WTC11 (cell line): Measurements from ENCODE around the gene RAET1G. TPM values are rescaled to one million over a fixed set of nuclear protein-coding genes. Genes with fewer than 3 reads are reported as not detected.

Experiments used
- ATAC-seq: fragments of 200-7000 bp; cut with Tn5 transposase; 2 replicates; pipeline ENCODE4 v1.10.0; 2021; ENCODE audit warnings: mild to moderate bottlenecking, moderate library complexity
- CTCF ChIA-PET: fragments of 300-600 bp; sonication (Branson Sonifier 250); formaldehyde crosslinking; loops from one replicate; lab custom pipeline; 2021; ENCODE audit warnings: antibody characterized with exemption; lab: Charles Lee
- POLR2A ChIA-PET: fragments of 350-600 bp; sonication (Branson Sonifier 250); formaldehyde crosslinking; loops from one replicate; lab custom pipeline; 2021; ENCODE audit warnings: antibody characterized with exemption; lab: Charles Lee
- DNase-seq: peaks from one replicate; pipeline ENCODE4 v3.0.0; 2021; ENCODE audit warnings: low spot score
- H3K27ac Mint-ChIP-seq: 2 replicates; pipeline ENCODE4 v1.8.0; 2021; ENCODE audit warnings: mixed read lengths
- H3K27me3 Mint-ChIP-seq: 2 replicates; pipeline ENCODE4 v1.8.0; 2021; ENCODE audit warnings: low read depth, mild to moderate bottlenecking, moderate library complexity, mixed read lengths
- H3K36me3 Mint-ChIP-seq: 2 replicates; pipeline ENCODE4 v1.8.0; 2021; ENCODE audit warnings: mixed read lengths
- H3K4me1 Mint-ChIP-seq: 2 replicates; pipeline ENCODE4 v1.8.0; 2022; ENCODE audit warnings: mixed read lengths
- H3K4me3 Mint-ChIP-seq: 2 replicates; pipeline ENCODE4 v1.8.0; 2021; ENCODE audit warnings: mild to moderate bottlenecking, moderate library complexity, mixed read lengths
- H3K9me3 Mint-ChIP-seq: 2 replicates; pipeline ENCODE4 v1.8.0; 2021; ENCODE audit warnings: mixed read lengths
- ELF4 ChIP-seq: sonication (generic); formaldehyde crosslinking; IDR thresholded peaks from 2 replicates; pipeline ENCODE4 v1.8.1; 2022; ENCODE audit warnings: low read depth, mild to moderate bottlenecking, moderate library complexity, missing genetic modification reagents
- JUN ChIP-seq: sonication (generic); formaldehyde crosslinking; IDR thresholded peaks from 2 replicates; pipeline ENCODE4 v1.8.0; 2023; ENCODE audit warnings: mild to moderate bottlenecking, missing genetic modification reagents
- KAT7 ChIP-seq: sonication (generic); formaldehyde crosslinking; IDR thresholded peaks from 2 replicates; pipeline ENCODE4 v1.8.1; 2023; ENCODE audit warnings: missing genetic modification reagents, mild to moderate bottlenecking, borderline replicate concordance
- MXD4 ChIP-seq: fragments of 250-450 bp; sonication (Bioruptor Pico); IDR thresholded peaks from 2 replicates; pipeline ENCODE4 v1.8.0; 2021; ENCODE audit warnings: mild to moderate bottlenecking, moderate library complexity, borderline replicate concordance
- RELA ChIP-seq: sonication (generic); formaldehyde crosslinking; IDR thresholded peaks from 2 replicates; pipeline ENCODE4 v1.8.1; 2022; ENCODE audit warnings: missing genetic modification reagents, mild to moderate bottlenecking, borderline replicate concordance
- SP1 ChIP-seq: sonication (generic); formaldehyde crosslinking; conservative IDR thresholded peaks from 2 replicates; pipeline ENCODE4 v1.8.1; 2022; ENCODE audit warnings: missing genetic modification reagents
- ZNF232 ChIP-seq: sonication (generic); formaldehyde crosslinking; IDR thresholded peaks from 2 replicates; pipeline ENCODE4 v1.8.0; 2022; ENCODE audit warnings: mild to moderate bottlenecking, missing genetic modification reagents
- ZNF263 ChIP-seq: sonication (generic); formaldehyde crosslinking; IDR thresholded peaks from 2 replicates; pipeline ENCODE4 v1.8.1; 2022; ENCODE audit warnings: low read depth, mild to moderate bottlenecking, moderate library complexity, missing genetic modification reagents
- ZNF317 ChIP-seq: sonication (generic); formaldehyde crosslinking; IDR thresholded peaks from 2 replicates; pipeline ENCODE4 v1.8.1; 2023; ENCODE audit warnings: low read depth, mild to moderate bottlenecking, moderate library complexity, missing genetic modification reagents, borderline replicate concordance
- ZNF416 ChIP-seq: fragments of 250-450 bp; sonication (Bioruptor Pico); IDR thresholded peaks from 2 replicates; pipeline ENCODE4 v1.9.0; 2021; ENCODE audit warnings: mild to moderate bottlenecking, inconsistent platforms
- total RNA-seq: library from RNA; stranded (reverse); gene quantifications from 3 replicates; pipeline ENCODE4 v1.2.3, GENCODE V29; 2021
- TF ChIP-seq, protein P1 (sequence below): sonication (generic); formaldehyde crosslinking; IDR thresholded peaks from 2 replicates; pipeline ENCODE4 v1.8.1; 2023; ENCODE audit warnings: mild to moderate bottlenecking, missing genetic modification reagents
- TF ChIP-seq, protein P2 (sequence below): sonication (generic); formaldehyde crosslinking; IDR thresholded peaks from 2 replicates; pipeline ENCODE4 v1.8.1; 2022; ENCODE audit warnings: missing genetic modification reagents, borderline replicate concordance
- TF ChIP-seq, protein P3 (sequence below): sonication (generic); formaldehyde crosslinking; IDR thresholded peaks from 2 replicates; pipeline ENCODE4 v1.8.1; 2023; ENCODE audit warnings: mild to moderate bottlenecking, missing genetic modification reagents, moderate library complexity
- TF ChIP-seq, protein P4 (sequence below): sonication (generic); formaldehyde crosslinking; IDR thresholded peaks from 2 replicates; pipeline ENCODE4 v1.8.0; 2023; ENCODE audit warnings: missing genetic modification reagents
- TF ChIP-seq, protein P5 (sequence below): fragments of 250-450 bp; sonication (Bioruptor Pico); IDR thresholded peaks from 2 replicates; pipeline ENCODE4 v2.1.2; 2022; ENCODE audit warnings: mild to moderate bottlenecking, moderate library complexity
- TF ChIP-seq, protein P6 (sequence below): fragments of 250-450 bp; sonication (Bioruptor Pico); IDR thresholded peaks from 2 replicates; pipeline ENCODE4 v1.8.0; 2021; ENCODE audit warnings: mild to moderate bottlenecking
- TF ChIP-seq, protein P7 (sequence below): sonication (generic); formaldehyde crosslinking; IDR thresholded peaks from 2 replicates; pipeline ENCODE4 v1.8.0; 2022; ENCODE audit warnings: mild to moderate bottlenecking, missing genetic modification reagents
- TF ChIP-seq, protein P8 (sequence below): sonication (generic); formaldehyde crosslinking; IDR thresholded peaks from 2 replicates; pipeline ENCODE4 v1.8.1; 2023; ENCODE audit warnings: mild to moderate bottlenecking, missing genetic modification reagents

Gene RAET1G
- total RNA-seq, 1 experiment from 2014 or later = not detected

DNA sequence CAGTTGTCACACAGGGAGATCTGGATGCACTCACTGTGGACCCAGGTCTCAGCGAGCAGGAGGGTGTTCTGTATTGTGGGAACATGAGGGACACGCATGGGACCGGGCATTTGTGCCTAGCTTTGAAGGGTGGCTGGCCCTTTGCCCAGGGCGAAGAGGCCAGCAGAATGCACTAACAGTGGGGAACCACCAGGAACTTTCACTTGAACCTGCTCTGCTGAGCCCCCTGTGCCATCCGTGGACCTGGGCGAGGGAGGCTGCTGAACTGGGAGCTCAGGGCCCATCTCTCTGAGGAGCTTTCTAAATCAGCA, 17.7 kb upstream of the RAET1G start:
- CTCF ChIA-PET = interaction anchor here (0.7 to 2.5 kb wide), 4 partner anchors 13 to 76 kb away, joined by 3 to 7 read pairs (median 6); no protein-coding TSS in a partner anchor
- no peak for DNase-seq
- Mint-ChIP-seq H3K9me3 (no peaks in the 10 kb centered on the region), H3K4me3 (peak overlapping the region; percentile 1; the same call in 1 of the 2 replicates), H3K4me1 (peaks cover 11% of the 10 kb centered on the region), H3K36me3 (0 out of 2 replicates have a peak, but pooled peaks cover 4% of the 10 kb centered on the region), H3K27me3 (peaks cover 97% of the 10 kb centered on the region), H3K27ac (no peak overlapping the region)
- ATAC-seq = no peak
- TF ChIP-seq, protein P1, sequence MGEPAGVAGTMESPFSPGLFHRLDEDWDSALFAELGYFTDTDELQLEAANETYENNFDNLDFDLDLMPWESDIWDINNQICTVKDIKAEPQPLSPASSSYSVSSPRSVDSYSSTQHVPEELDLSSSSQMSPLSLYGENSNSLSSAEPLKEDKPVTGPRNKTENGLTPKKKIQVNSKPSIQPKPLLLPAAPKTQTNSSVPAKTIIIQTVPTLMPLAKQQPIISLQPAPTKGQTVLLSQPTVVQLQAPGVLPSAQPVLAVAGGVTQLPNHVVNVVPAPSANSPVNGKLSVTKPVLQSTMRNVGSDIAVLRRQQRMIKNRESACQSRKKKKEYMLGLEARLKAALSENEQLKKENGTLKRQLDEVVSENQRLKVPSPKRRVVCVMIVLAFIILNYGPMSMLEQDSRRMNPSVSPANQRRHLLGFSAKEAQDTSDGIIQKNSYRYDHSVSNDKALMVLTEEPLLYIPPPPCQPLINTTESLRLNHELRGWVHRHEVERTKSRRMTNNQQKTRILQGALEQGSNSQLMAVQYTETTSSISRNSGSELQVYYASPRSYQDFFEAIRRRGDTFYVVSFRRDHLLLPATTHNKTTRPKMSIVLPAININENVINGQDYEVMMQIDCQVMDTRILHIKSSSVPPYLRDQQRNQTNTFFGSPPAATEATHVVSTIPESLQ (CRISPR knock-in tag) = no peak
- TF ChIP-seq ZNF263 (CRISPR knock-in tag) (no peak), JUN (CRISPR knock-in tag) (no peak), ZNF317 (CRISPR knock-in tag) (no peak)
- TF ChIP-seq, protein P2, sequence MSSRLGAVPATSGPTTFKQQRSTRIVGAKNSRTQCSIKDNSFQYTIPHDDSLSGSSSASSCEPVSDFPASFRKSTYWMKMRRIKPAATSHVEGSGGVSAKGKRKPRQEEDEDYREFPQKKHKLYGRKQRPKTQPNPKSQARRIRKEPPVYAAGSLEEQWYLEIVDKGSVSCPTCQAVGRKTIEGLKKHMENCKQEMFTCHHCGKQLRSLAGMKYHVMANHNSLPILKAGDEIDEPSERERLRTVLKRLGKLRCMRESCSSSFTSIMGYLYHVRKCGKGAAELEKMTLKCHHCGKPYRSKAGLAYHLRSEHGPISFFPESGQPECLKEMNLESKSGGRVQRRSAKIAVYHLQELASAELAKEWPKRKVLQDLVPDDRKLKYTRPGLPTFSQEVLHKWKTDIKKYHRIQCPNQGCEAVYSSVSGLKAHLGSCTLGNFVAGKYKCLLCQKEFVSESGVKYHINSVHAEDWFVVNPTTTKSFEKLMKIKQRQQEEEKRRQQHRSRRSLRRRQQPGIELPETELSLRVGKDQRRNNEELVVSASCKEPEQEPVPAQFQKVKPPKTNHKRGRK (CRISPR knock-in tag) = no peak
- TF ChIP-seq, protein P3, sequence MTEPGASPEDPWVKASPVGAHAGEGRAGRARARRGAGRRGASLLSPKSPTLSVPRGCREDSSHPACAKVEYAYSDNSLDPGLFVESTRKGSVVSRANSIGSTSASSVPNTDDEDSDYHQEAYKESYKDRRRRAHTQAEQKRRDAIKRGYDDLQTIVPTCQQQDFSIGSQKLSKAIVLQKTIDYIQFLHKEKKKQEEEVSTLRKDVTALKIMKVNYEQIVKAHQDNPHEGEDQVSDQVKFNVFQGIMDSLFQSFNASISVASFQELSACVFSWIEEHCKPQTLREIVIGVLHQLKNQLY = no peak
- POLR2A ChIA-PET = no interaction called here

DNA sequence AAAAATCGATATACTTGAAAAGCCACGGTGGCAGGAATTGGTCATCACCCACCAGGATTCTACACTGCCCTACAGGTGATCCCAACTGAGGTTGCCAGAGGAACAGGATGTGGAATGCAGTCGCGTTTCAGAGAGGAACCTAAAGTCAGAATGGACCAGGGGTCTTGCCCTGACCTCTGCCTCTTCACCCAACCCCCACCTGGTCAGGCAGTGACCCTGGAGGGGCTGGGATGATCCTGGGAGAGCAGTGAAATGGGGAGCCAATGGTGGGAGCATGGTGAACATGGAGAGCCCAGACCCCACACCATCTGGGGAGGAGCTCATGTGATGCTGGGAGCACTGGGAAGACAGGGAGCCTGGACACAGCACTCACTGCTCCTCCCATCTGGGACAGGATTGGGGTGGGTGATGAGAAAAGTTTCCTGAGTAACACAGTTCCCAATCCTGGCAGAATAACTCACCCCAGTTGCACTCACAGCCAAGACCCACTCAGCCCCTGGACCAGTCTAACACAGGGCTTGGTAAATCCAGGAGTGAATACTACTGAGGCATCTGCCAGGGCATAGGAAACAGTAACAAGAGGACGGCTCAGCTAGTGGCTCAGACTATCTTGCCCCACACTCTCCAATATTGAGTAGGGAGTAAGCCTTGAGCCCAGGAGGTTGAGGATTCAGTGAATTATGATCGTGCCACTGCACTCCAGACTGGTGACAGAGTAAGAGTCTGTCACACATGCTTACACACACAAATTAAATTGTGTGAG, 17.2 kb upstream of the RAET1G start:
- no peak overlapping the region for H3K27ac Mint-ChIP-seq
- CTCF ChIA-PET = interaction anchor here (0.7 to 2.5 kb wide), 4 partner anchors 13 to 77 kb away, joined by 3 to 7 read pairs (median 6); no protein-coding TSS in a partner anchor

DNA sequence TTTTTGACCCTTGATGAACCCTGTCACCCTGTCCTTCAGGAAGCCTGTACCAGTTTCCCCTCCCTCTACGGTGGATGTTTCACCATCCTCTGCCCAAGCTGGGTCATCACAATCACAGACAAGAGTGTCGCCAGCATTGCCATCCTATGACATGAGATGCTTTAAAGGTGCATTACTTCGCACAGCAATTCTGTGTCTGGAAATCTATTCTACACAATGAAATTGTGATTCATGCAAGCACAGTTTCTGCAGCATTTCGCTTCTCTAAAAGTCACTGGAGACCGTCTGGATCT, 16.4 kb upstream of the RAET1G start:
- peaks cover 100% of the 10 kb centered on the region for H3K27me3 Mint-ChIP-seq
- no peak for TF ChIP-seq RELA (CRISPR knock-in tag)
- TF ChIP-seq KAT7 (CRISPR knock-in tag) = no peak
- TF ChIP-seq, protein P4, sequence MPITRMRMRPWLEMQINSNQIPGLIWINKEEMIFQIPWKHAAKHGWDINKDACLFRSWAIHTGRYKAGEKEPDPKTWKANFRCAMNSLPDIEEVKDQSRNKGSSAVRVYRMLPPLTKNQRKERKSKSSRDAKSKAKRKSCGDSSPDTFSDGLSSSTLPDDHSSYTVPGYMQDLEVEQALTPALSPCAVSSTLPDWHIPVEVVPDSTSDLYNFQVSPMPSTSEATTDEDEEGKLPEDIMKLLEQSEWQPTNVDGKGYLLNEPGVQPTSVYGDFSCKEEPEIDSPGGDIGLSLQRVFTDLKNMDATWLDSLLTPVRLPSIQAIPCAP (CRISPR knock-in tag) = no peak
- TF ChIP-seq, protein P1 (CRISPR knock-in tag) = no peak
- TF ChIP-seq, protein P5, sequence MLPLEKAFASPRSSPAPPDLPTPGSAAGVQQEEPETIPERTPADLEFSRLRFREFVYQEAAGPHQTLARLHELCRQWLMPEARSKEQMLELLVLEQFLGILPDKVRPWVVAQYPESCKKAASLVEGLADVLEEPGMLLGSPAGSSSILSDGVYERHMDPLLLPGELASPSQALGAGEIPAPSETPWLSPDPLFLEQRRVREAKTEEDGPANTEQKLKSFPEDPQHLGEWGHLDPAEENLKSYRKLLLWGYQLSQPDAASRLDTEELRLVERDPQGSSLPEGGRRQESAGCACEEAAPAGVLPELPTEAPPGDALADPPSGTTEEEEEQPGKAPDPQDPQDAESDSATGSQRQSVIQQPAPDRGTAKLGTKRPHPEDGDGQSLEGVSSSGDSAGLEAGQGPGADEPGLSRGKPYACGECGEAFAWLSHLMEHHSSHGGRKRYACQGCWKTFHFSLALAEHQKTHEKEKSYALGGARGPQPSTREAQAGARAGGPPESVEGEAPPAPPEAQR (CRISPR knock-in tag) = no peak
- no peak for TF ChIP-seq JUN (CRISPR knock-in tag)
- TF ChIP-seq SP1 = no peak

More for the DNA sequence above, 17.2 kb upstream of the RAET1G start:
- Mint-ChIP-seq H3K4me3 (peak overlapping the region; percentile 1), H3K4me1 (peaks cover 11% of the 10 kb centered on the region), H3K27me3 (peaks cover 97% of the 10 kb centered on the region), H3K36me3 (0 out of 2 replicates have a peak, but pooled peaks cover 4% of the 10 kb centered on the region), H3K9me3 (no peaks in the 10 kb centered on the region)
- no peak for TF ChIP-seq ZNF416 (CRISPR knock-in tag)
- TF ChIP-seq, protein P6, sequence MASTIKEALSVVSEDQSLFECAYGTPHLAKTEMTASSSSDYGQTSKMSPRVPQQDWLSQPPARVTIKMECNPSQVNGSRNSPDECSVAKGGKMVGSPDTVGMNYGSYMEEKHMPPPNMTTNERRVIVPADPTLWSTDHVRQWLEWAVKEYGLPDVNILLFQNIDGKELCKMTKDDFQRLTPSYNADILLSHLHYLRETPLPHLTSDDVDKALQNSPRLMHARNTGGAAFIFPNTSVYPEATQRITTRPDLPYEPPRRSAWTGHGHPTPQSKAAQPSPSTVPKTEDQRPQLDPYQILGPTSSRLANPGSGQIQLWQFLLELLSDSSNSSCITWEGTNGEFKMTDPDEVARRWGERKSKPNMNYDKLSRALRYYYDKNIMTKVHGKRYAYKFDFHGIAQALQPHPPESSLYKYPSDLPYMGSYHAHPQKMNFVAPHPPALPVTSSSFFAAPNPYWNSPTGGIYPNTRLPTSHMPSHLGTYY (CRISPR knock-in tag) = no peak
- TF ChIP-seq, protein P7, sequence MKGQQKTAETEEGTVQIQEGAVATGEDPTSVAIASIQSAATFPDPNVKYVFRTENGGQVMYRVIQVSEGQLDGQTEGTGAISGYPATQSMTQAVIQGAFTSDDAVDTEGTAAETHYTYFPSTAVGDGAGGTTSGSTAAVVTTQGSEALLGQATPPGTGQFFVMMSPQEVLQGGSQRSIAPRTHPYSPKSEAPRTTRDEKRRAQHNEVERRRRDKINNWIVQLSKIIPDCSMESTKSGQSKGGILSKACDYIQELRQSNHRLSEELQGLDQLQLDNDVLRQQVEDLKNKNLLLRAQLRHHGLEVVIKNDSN (CRISPR knock-in tag) = no peak
- no peak for TF ChIP-seq MXD4 (CRISPR knock-in tag)
- TF ChIP-seq ZNF232 = no peak
- peak; percentile 39; the same call in 1 of the 2 replicates for TF ChIP-seq ZNF263 (CRISPR knock-in tag)
- TF ChIP-seq, protein P8, sequence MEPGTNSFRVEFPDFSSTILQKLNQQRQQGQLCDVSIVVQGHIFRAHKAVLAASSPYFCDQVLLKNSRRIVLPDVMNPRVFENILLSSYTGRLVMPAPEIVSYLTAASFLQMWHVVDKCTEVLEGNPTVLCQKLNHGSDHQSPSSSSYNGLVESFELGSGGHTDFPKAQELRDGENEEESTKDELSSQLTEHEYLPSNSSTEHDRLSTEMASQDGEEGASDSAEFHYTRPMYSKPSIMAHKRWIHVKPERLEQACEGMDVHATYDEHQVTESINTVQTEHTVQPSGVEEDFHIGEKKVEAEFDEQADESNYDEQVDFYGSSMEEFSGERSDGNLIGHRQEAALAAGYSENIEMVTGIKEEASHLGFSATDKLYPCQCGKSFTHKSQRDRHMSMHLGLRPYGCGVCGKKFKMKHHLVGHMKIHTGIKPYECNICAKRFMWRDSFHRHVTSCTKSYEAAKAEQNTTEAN (CRISPR knock-in tag) = no peak
- no peak for TF ChIP-seq ELF4 (CRISPR knock-in tag)
- no peak for ATAC-seq
- POLR2A ChIA-PET = no interaction called here
- no peak for DNase-seq

More for the DNA sequence above, 16.4 kb upstream of the RAET1G start:
- Mint-ChIP-seq H3K36me3 (0 out of 2 replicates have a peak, but pooled peaks cover 4% of the 10 kb centered on the region), H3K27ac (no peak overlapping the region), H3K4me3 (peak overlapping the region; percentile 57), H3K9me3 (no peaks in the 10 kb centered on the region), H3K4me1 (peaks cover 11% of the 10 kb centered on the region)
- POLR2A ChIA-PET = no interaction called here
- CTCF ChIA-PET = interaction anchor here (2.5 kb wide), 1 partner anchor 78 kb away, joined by 7 read pairs; no protein-coding TSS in a partner anchor
- ATAC-seq = no peak
- no peak for DNase-seq
